ENCODE results near the gene LRBA.

Gene LRBA

GRCh38 chr4:150232029-150232428 is 783.1 kb downstream of the LRBA start:
- Histone ChIP-seq H3K36me3 (ENCODE audit: insufficient read depth, low read length) (no peaks in the 10 kb centered on the region), H3K27ac (ENCODE audit: low read length) (no peak overlapping the region), H3K27me3 (ENCODE audit: insufficient read depth, low read length, poor library complexity) (peaks cover 23% of the 10 kb centered on the region), H3K4me1 (ENCODE audit: insufficient read depth, low read length) (no peaks in the 10 kb centered on the region), H3K4me3 (ENCODE audit: low read depth in 1 of 2, low read length in 2 of 2) (no peak overlapping the region), H3K79me2 (ENCODE audit: insufficient read depth, low read length) (no peaks in the 10 kb centered on the region), H2AFZ (ENCODE audit: low read depth, low read length) (no peak overlapping the region), H4K20me1 (ENCODE audit: insufficient read depth, low read length) (no peaks in the 10 kb centered on the region), H3K9ac (ENCODE audit: low read depth, low read length) (no peak overlapping the region), H3K9me3 (ENCODE audit: insufficient read depth, low read length, severe bottlenecking) (no peaks in the 10 kb centered on the region), H3K4me2 (ENCODE audit: insufficient read depth, low read length) (no peak overlapping the region)
- no peak for DNase-seq
- TF ChIP-seq CTCF (IDR thresholded peaks at IDR 0.05; ENCODE audit: borderline replicate concordance, extremely low read depth, low read length, poor library complexity, severe bottlenecking) (no peak), EZH2 (IDR thresholded peaks at IDR 0.05; ENCODE audit: borderline replicate concordance, low read depth, low read length, severe bottlenecking) (no peak)
- ATAC-seq (ENCODE audit: insufficient read depth, low read depth), result no peak

DNA sequence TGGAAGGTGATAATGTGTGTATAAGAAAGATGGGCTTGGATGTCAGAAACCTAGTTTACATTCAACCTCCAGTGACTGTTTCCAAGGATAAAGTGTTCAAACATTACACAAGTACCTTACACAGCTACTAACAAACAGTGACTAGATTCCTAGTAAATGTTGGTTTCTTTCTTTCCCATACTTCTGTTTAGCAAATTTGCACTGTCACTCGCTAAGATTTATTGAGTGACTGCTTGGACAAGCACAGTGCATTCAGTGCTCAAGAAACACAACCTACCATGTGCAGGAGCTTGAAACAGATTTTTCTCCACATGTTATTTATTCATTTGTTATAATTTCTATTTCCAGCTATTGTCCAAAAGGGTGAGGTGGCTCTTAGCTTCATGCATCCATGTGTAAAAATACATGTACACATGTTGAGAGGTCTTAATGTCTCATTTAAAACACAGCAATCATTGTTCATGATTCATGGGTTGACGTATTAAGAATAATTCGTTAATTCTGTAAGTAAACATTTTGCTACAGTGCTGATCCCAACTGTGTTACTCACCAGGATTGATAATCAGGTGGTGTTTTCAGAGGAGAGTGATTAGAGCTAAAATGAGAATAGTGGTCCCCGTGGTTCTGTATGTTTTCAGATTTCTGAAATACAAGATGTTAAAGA is 783.8 kb downstream of the LRBA start:
- no peak overlapping the region for H3K27ac ChIP-seq (ENCODE audit: low read length)

GRCh38 chr4:150230561-150230960 is 784.5 kb downstream of the LRBA start:
- H3K4me2 ChIP-seq (ENCODE audit: insufficient read depth, low read length), result no peak overlapping the region
- DNase-seq (no peak), ATAC-seq (ENCODE audit: insufficient read depth, low read depth) (no peak)
- no peaks in the 10 kb centered on the region for H3K9me3 ChIP-seq (ENCODE audit: insufficient read depth, low read length, severe bottlenecking)
- no peaks in the 10 kb centered on the region for H3K4me1 ChIP-seq (ENCODE audit: insufficient read depth, low read length)
- H3K79me2 ChIP-seq (ENCODE audit: insufficient read depth, low read length), result no peaks in the 10 kb centered on the region
- H3K36me3 ChIP-seq (ENCODE audit: insufficient read depth, low read length), result no peaks in the 10 kb centered on the region
- H3K27ac ChIP-seq (ENCODE audit: low read length), result no peak overlapping the region
- H3K9ac ChIP-seq (ENCODE audit: low read depth, low read length), result no peak overlapping the region
- peaks cover 20% of the 10 kb centered on the region for H3K27me3 ChIP-seq (ENCODE audit: insufficient read depth, low read length, poor library complexity)
- no peak for TF ChIP-seq CTCF (IDR thresholded peaks at IDR 0.05; ENCODE audit: borderline replicate concordance, extremely low read depth, low read length, poor library complexity, severe bottlenecking)
- TF ChIP-seq EZH2 (IDR thresholded peaks at IDR 0.05; ENCODE audit: borderline replicate concordance, low read depth, low read length, severe bottlenecking), result no peak
- H3K4me3 ChIP-seq (ENCODE audit: low read depth in 1 of 2, low read length in 2 of 2), result no peak overlapping the region
- no peak overlapping the region for H2AFZ ChIP-seq (ENCODE audit: low read depth, low read length)
- no peaks in the 10 kb centered on the region for H4K20me1 ChIP-seq (ENCODE audit: insufficient read depth, low read length)

More for the DNA sequence above, 783.8 kb downstream of the LRBA start:
- no peak for DNase-seq
- Histone ChIP-seq H3K4me1 (ENCODE audit: insufficient read depth, low read length) (no peaks in the 10 kb centered on the region), H3K79me2 (ENCODE audit: insufficient read depth, low read length) (no peaks in the 10 kb centered on the region), H3K4me2 (ENCODE audit: insufficient read depth, low read length) (no peak overlapping the region), H3K9ac (ENCODE audit: low read depth, low read length) (no peak overlapping the region), H3K27me3 (ENCODE audit: insufficient read depth, low read length, poor library complexity) (peaks cover 21% of the 10 kb centered on the region), H4K20me1 (ENCODE audit: insufficient read depth, low read length) (no peaks in the 10 kb centered on the region), H2AFZ (ENCODE audit: low read depth, low read length) (no peak overlapping the region), H3K36me3 (ENCODE audit: insufficient read depth, low read length) (no peaks in the 10 kb centered on the region), H3K4me3 (ENCODE audit: low read depth in 1 of 2, low read length in 2 of 2) (no peak overlapping the region), H3K9me3 (ENCODE audit: insufficient read depth, low read length, severe bottlenecking) (no peaks in the 10 kb centered on the region)
- no peak for ATAC-seq (ENCODE audit: insufficient read depth, low read depth)
- TF ChIP-seq CTCF (IDR thresholded peaks at IDR 0.05; ENCODE audit: borderline replicate concordance, extremely low read depth, low read length, poor library complexity, severe bottlenecking) (no peak), EZH2 (IDR thresholded peaks at IDR 0.05; ENCODE audit: borderline replicate concordance, low read depth, low read length, severe bottlenecking) (no peak)
